K562 (cell line): ENCODE measurements around the gene PPL. TPM values are rescaled to one million over a fixed set of nuclear protein-coding genes. Genes with fewer than 3 reads are reported as not detected.

Experiments
- HES1 ChIP-seq: fragments of 450-650 bp; IDR thresholded peaks from 2 replicates; pipeline ENCODE4 v1.6.1; 2016; ENCODE audit warnings: low read depth, mild to moderate bottlenecking, moderate library complexity
- MTF1 ChIP-seq: fragments of 250-450 bp; sonication (Bioruptor Pico); IDR thresholded peaks from 2 replicates; pipeline ENCODE4 v1.9.0; 2021; ENCODE audit warnings: moderate library complexity, mild to moderate bottlenecking, inconsistent platforms, borderline replicate concordance
- PHF8 ChIP-seq: fragments of 200-600 bp; sonication (generic); IDR thresholded peaks from 2 replicates; pipeline ENCODE4 v1.6.1; 2012; ENCODE audit warnings: mixed run types, mild to moderate bottlenecking, inconsistent platforms, low read length, moderate library complexity, borderline replicate concordance
- ZNF740 ChIP-seq, 3 experiments: fragments of 200-800 bp in 1 of 3; sonication (Bioruptor generic) in 1 of 3; sonication (generic) in 1 of 3; formaldehyde crosslinking in 1 of 3; IDR thresholded peaks; 2 replicates each; pipeline versions ENCODE4 v1.6.1 to v1.8.0; 2016 to 2022; ENCODE audit warnings: mild to moderate bottlenecking in 2 of 3, missing compliant biosample characterization in 2 of 3, missing genetic modification characterization in 2 of 3, missing genetic modification reagents in 1 of 3
- polyA plus RNA-seq, 8 experiments: library from polyadenylated mRNA; depleted of rRNA in 4 of 8; stranded (reverse) in 5 of 8; unstranded in 3 of 8; fragments of >200 nt; fragmentation: Nextera tagmentation in 2 of 8; fragmentation: Illumina TruSeq in 1 of 8; extraction: Ambion mirVana in 2 of 8; extraction: Trizol in 1 of 8; gene quantifications; 2 replicates each; pipeline versions ENCODE4 v1.2.1 to v1.2.3, GENCODE V29; 2011 to 2014; ENCODE audit warnings: inconsistent platforms in 1 of 8, missing spikeins in 1 of 8
- total RNA-seq, 7 experiments: library from RNA; depleted of rRNA in 6 of 7; stranded (reverse); fragments of >200 nt in 6 of 7; fragmentation: Illumina TruSeq in 2 of 7; extraction: Trizol in 2 of 7; gene quantifications; 2 replicates each; pipeline versions ENCODE4 v1.2.1 to v1.2.3, GENCODE V29; 2011 to 2021; ENCODE audit warnings: low replicate concordance in 1 of 7
- TF ChIP-seq, protein P1 (sequence below): fragments of 250-450 bp; sonication (Bioruptor Pico); IDR thresholded peaks from 2 replicates; pipeline ENCODE4 v1.4.0; 2020; ENCODE audit warnings: mild to moderate bottlenecking, moderate library complexity

PPL gene
- total and polyA plus RNA-seq, 9 of the 15 experiments (the other 6 are each of a cell fraction or from before 2014, with no cell fraction given), result 0.01 to 0.15 (median 0.07) TPM; not detected in 3

DNA sequence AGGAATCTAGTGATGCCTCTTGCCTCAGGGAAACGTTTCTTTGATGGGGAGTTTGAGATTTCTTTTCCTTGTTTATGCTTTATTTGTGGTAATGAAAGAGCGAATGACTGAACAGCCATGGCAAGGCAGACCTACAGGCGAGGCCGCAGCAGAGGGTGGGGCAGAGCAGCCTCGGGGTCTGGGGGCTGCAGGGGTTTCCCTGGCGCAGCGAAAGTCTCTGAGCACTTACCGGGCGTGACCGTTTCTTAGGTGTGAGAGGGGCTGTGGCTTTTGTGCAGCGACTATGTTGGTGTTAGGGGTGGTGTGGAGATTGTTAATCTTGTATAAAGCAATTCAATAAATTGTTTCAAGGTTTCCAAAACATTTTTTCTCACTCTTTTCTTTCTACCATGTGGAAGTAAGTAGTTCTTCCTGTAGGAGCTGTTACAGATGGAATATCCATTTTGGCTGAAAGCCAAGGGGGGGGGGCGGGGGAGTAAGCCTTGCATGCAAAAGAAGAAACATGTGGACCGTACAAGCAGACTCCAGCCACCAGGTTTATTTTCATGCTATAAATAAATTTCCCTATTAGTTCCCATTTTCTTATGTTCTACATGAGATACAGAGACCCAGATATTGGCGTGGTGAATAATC, 54.8 kb downstream of the PPL start (continued):
- TF ChIP-seq, protein P1, sequence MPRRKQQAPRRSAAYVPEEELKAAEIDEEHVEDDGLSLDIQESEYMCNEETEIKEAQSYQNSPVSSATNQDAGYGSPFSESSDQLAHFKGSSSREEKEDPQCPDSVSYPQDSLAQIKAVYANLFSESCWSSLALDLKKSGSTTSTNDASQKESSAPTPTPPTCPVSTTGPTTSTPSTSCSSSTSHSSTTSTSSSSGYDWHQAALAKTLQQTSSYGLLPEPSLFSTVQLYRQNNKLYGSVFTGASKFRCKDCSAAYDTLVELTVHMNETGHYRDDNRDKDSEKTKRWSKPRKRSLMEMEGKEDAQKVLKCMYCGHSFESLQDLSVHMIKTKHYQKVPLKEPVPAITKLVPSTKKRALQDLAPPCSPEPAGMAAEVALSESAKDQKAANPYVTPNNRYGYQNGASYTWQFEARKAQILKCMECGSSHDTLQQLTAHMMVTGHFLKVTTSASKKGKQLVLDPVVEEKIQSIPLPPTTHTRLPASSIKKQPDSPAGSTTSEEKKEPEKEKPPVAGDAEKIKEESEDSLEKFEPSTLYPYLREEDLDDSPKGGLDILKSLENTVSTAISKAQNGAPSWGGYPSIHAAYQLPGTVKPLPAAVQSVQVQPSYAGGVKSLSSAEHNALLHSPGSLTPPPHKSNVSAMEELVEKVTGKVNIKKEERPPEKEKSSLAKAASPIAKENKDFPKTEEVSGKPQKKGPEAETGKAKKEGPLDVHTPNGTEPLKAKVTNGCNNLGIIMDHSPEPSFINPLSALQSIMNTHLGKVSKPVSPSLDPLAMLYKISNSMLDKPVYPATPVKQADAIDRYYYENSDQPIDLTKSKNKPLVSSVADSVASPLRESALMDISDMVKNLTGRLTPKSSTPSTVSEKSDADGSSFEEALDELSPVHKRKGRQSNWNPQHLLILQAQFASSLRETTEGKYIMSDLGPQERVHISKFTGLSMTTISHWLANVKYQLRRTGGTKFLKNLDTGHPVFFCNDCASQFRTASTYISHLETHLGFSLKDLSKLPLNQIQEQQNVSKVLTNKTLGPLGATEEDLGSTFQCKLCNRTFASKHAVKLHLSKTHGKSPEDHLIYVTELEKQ (CRISPR knock-in tag), result no peak
- no peak for TF ChIP-seq MTF1
- peak; percentile 90 for TF ChIP-seq ZNF740 (CRISPR knock-in tag; IDR thresholded peaks at IDR 0.05)
- TF ChIP-seq ZNF740 (tag; IDR thresholded peaks at IDR 0.05), result peak in 1 of 2 experiments; percentile 88; a peak in 2 of 4 replicates
- no peak for TF ChIP-seq HES1
- no peak for TF ChIP-seq PHF8
